NCI-H2196 (cell line): ENCODE data around the gene USP5.

ENCODE experiments used
- DNase-seq: peaks from one replicate; lab custom pipeline; 2025; ENCODE audit not compliant: unreplicated experiment; lab: John Stamatoyannopoulos, UW

USP5 gene

GRCh38 chr12:6840761-6841515, 11.0 kb upstream of the USP5 start, which contains the start of gene GNB3:
TSS of gene GNB3 (plus strand) at chr12:6840925. CDS start at chr12:6841288, 363 bp downstream.
- DNase-seq = no peak

- no peak for DNase-seq
Observed at GRCh38 chr12:6842075-6842474, 9.9 kb upstream of the USP5 start.

GRCh38 chr12:6843118-6843902, 8.6 kb upstream of the USP5 start:
- no peak for DNase-seq

GRCh38 chr12:6845395-6845794, 6.6 kb upstream of the USP5 start:
- DNase-seq = no peak

- no peak for DNase-seq
Observed at GRCh38 chr12:6846316-6846869, 5.6 kb upstream of the USP5 start.

GRCh38 chr12:6847676-6848075, 4.3 kb upstream of the USP5 start:
- no peak for DNase-seq

GRCh38 chr12:6849427-6849826, 2.5 kb upstream of the USP5 start:
- DNase-seq = no peak

GRCh38 chr12:6849976-6850560, 1.9 kb upstream of the USP5 start:
- DNase-seq = no peak

GRCh38 chr12:6850796-6851152, 1.2 kb upstream of the USP5 start:
- no peak for DNase-seq

GRCh38 chr12:6851153-6851920, 613 bp upstream of the USP5 start, which contains the start of gene CDCA3:
TSS of gene CDCA3 (minus strand) at chr12:6851286. CDS start at chr12:6850952, 334 bp downstream.
- peak; percentile 88 for DNase-seq

GRCh38 chr12:6852651-6853354, 853 bp downstream of the USP5 start:
- DNase-seq = peak; percentile 13

GRCh38 chr12:6853626-6854025, 1.7 kb downstream of the USP5 start:
- no peak for DNase-seq

- no peak for DNase-seq
Observed at GRCh38 chr12:6854036-6854435, 2.1 kb downstream of the USP5 start.

- DNase-seq = no peak
Observed at GRCh38 chr12:6855322-6855721, 3.4 kb downstream of the USP5 start.

GRCh38 chr12:6858799-6859198, 6.8 kb downstream of the USP5 start:
- DNase-seq = no peak

- no peak for DNase-seq
Observed at GRCh38 chr12:6860116-6860515, 8.2 kb downstream of the USP5 start.

- DNase-seq = no peak
Observed at GRCh38 chr12:6860942-6861341, 9.0 kb downstream of the USP5 start.

- DNase-seq = no peak
Observed at GRCh38 chr12:6861391-6861790, 9.4 kb downstream of the USP5 start.

- no peak for DNase-seq
Observed at GRCh38 chr12:6863033-6863432, 11.1 kb downstream of the USP5 start.

GRCh38 chr12:6863586-6864321, 11.8 kb downstream of the USP5 start:
- no peak for DNase-seq
